ENCODE measurements around the gene COL23A1.
"Not testable (repeated sequence)": the region's sequence is repeated elsewhere in the genome, so short reads cannot be mapped to it uniquely, and the experiment has no call there.

Gene COL23A1

DNA sequence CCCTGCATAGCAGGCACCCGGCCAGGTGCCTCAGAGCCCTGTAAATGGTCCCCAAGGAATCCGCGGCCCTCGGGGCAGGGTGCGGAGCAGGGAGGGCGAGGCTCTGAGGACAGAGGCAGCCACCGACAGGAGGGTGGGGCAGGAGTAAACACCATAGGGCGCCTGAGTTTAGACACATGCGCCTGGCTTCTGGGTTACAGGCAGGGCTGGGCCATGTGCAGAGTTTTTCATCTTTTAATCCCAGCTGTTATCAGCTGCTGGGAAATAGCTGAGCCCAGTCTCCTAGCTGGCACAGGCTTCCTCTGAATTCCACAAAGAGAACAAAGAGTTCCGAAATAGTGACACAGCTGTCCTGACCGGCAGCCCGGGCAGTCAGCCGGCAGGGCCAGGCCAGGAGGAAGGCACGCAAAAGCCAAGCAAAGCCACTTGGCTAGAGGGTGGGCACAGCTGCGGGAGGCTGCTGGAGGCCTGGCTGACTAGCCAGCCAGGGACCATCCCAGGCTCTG lies 258.6 kb downstream of the COL23A1 start:
- no peak for DNase-seq

DNA sequence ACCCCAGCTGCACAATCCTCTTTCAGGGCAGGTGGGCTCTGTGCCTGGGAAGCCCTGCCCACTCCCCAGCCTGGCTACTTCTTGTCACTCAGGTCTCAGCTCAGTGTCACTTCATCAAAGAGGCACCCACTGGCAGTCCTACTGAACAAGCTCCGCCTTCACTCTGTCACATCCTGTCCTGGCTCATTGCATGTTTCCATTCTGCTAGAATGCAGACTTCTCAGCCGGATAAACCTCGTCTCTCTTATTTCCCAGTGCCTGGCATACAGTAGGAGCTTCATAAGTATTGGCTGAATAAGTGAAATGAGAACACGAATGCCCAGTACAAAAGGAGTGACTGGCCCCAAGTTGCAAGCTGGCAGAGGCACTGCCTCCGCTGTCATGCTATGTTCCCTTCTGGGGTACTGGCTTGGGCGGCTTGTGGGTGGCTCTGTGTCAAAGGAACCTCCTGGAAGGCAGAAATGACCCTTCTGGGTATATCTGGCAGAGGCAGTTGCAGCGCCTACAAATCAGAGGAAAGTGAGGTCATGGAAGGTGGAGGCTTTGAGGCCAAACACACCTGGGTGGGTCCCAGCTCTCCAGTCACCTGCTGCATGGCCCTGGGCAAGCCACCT lies 259.3 kb downstream of the COL23A1 start:
- no peak for DNase-seq

DNA sequence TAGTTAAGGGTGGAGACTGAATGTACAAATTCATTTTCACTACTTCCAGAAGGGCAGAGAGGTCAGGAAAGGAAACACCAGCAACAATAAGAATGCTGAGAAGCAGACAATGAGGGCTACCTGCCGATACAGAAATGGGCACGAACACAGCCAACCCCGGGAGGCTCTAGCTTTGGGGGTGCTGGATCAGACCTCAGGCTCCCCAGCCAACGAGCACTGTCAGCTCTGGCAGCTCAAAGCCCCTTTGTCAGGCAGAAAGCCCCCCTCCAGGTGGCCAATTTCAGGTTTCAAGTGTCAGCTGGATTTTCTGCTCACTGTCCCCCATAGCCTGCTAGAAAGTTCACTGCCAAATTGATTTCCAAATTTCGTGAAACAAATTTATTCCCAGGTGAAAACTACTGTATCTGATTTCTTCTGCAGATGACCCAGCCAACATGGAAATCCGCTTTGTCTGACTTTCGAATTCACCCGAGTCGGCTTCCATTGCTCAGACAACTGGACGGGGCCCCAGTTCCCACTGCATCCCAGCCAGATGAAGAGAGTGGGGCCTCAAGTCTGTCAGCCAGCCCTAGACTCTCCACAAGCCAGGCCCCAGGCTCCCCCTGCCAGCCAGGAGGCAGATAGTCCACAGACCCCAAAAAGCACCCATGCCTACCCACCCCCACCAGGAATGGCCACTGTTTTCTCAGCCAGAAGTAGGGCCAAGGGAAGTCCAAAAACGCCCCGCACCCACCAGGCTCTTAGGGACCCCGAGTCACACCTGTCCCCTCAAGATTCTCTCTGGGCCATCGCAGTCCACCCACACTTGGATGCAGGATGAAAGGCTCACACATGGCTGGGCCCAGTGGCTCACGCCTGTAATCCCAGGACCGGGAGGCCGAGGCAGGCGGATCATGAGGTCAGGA lies 261.1 kb downstream of the COL23A1 start:
- no peak for DNase-seq

DNA sequence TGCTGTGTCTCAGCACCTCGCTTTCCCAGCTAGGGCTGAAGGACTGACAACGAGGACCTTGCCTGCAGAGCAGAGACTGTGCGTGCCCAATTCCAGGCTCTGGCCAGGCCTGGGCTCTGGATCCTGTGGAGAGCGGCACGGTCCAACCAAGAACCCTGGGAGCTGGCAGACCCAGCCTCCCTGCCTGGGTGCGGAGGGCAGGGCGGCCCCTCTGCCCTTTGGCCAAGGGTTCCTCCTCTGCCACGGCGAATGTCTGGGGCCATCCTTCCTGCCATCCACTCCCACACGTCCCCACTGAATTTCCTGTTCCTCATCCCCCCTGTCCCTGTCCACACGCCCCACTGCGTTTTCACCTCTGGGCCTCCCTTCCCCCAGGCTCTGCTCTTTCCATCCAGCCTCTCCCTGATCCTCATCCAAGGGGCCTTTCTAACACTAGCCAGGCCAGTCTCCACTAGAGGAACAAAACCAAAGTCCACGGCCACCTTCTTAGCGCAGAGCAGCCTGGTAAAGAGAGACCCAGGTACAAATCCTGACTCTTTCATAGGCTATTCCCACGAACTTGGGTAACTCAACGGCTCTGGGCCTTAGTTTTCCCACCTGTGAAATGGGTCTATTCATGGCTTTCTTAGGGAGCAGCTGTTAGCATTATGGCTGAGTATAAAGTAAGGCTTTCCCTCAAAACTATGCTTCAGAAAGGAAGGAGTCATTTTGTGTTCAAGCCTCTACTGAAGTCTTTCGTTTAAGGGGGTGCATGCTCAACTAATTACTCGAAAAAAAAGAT lies 262.1 kb downstream of the COL23A1 start:
- no peak for DNase-seq

DNA sequence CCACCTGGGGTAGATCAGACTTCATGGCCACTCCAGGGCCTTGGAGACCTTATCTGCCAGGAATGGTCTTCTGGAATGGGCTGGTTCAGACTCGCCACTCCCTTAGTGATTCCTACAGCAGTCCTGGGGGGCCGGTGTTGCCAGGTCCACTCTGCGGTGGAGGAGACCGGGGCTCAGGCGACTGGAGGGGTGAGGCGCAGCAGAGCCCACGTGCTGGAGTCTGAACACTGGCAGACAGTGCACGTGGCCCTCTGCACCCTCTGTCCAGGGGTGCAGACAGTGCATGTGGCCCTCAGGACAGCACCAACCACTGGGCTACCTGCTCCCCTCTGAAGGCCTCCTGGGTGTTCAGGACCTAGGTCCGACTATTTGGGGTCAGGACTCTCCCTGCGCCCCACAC lies 262.7 kb downstream of the COL23A1 start:
- DNase-seq: no peak

DNA sequence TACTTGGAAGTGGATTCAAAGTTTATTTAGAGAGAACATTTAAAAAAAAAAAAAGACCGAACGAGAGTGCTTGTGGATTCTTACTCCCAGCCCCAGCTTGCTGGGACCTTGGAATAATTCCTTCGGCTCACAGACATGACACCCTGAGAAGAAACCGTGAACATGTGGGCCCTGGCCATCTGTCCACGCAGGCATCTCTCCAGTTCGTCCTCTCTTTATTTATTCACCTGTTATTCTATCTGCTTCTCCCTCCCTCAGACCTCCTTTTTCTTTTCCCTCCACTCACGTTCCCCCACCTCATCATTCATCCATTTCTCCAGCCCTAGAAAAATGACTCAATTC lies 263.8 kb downstream of the COL23A1 start:
- no peak for DNase-seq

DNA sequence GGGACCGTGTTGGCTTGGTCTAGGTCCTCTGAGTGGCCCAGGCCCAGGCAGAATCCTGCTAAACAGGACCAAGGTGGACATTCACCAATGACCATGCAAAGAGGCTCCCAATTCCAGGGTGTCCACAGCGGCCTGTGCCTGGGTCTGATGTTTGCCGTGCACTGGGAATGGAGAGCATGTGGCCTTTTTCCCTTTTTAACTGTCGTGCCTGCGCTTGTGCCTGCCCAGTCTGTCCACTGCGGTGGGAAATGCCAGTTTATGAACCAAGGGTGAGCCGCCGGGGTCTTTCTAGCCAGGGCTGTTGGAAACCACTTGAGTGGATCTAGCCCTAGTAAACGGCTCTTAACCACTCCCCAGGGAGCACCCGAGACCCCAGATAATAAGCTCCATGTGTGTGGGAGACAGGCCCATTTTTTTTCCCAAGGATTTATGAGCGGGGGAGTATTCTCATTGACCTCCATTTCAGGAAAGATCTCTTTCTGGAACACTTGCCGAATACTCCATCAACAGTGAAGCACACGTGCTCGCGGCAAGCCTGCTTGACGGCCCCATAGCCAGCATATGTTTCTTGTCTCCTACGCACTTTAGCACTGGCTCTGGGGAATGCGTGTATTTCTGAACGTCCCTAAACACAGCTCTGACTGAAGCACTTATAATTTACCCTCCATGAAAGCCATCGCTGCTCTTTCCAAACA lies 264.4 kb downstream of the COL23A1 start:
- peak; percentile 30 for DNase-seq

DNA sequence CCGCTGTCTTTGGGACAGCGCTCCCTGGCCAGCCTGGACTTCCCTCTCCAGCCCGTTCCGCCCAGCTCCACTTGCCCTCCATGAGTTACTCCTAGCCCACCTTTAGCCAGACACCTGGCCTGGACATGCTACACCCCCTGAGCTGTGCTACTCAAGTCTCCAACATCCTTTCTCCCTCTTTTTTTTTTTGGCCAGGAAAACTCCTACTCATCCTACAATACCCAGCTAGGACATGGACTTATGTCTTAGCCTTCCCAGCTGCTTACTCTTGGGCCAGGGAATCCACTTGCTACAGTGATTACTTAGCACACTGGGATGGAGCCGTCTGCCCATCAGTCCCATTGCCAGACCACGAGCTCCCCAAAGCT lies 264.9 kb downstream of the COL23A1 start:
- DNase-seq: no peak

DNA sequence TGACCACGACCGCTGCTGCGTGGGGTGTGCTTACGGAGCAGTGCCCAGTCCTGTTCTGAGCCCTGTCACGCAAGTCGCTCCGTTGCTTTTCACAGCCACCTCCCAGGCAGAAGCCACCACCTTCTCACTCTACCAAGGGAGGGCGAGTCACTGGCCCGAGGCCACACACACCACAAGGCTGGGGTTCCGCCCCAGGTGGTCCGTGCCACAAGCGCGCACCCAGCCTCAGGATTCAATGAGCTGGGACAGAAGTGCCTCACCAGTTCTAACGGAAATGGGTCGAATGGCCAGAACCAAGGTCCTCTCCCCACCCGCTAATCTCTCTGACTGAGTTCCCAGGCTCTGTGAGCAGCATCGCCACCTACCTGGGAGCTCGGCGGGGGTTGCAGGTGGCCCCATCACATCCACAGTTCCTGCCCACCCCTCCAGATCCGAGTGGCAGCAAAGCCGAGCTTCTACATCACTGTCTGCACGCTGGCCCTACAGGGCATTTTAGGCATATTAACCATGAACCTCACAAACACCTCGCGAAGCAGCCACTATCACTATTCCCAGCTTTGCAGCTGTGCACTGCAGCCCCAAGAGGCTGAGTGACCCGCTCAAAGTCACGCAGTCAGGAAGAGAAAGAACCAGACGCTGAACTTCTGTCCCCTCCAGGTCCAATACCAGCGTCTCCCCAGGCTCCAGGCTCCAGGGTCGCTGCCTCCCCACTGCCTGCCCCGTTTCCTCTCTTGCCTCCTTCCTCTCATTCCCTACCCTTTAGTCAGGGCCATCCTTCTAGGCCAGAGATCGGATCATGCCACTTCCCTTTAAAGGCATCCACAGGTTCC lies 265.5 kb downstream of the COL23A1 start:
- no peak for DNase-seq

DNA sequence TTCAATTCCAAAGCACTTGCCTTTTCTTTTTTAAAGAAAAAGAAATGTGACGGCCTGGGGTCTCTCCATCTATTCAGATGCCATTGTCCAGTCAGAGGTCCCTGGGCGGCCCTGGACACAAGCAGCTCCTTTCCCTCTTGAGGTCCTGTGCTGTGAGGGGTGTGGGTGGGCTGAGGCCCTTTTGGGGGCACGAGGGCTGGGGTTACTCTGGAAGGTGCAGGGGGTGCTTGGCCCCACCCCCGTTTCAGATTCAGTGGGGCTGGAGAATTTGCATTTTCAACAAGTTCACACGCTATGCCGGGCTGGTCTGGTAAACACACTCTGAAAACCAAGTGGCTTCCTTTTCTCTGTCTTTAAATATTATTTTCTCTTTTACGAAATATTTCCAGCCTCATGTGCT lies 266.2 kb downstream of the COL23A1 start:
- DNase-seq: no peak

DNA sequence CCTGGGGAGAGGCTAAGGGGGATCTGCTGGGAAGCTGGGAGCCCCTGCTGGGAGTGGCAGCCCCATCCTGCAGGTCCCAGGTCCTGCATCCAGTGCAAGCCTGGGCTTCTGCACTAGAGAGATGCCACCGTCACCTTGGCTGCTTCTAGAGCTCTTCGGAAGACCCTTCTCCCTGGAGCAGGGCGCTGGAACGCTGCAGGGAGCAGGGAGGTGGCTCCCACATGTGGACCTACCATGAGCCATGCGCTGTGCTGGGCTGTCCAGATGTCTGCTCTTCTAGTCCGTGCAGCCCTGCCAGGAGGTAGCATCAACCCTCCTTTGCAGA lies 266.7 kb downstream of the COL23A1 start:
- DNase-seq: no peak

DNA sequence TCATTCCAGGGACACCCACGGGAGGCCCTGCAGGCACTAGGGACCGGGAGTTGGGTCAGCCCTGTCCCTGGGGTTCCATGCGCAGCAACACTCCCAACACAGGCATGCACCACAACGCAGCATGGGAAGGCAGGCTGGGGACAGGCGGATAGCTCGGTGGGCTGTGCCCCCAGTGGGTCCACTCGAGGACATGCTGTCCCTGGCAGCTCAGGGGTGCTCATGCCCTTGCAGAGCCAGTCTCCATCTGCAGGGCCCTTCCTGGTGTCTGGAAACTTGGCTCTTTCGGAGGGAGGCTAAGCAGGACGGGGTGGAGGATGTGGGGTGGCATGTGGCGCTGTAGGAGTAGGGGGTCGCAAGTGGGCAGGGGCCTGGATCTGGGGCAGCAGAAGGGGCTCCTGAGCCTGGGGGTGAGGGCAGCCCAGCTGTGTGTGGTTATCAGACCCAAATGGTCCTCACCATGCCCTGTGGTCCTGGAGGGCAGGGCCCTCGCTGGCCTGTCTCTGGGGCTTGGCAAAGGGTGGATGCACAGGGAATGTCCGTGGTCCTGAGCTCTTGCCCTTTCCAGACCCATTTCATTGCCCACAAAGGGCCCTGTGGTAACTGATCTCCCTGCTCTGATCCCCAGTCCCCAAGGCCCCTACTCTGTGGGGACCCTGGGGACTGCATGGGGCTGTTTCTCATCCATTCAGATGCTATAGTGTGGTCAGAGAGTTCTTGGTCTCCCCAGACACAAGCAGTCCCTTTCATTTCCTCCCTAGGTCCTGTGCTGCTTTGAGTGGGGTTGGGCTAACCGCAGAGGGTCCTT lies 267.3 kb downstream of the COL23A1 start:
- no peak for DNase-seq

DNA sequence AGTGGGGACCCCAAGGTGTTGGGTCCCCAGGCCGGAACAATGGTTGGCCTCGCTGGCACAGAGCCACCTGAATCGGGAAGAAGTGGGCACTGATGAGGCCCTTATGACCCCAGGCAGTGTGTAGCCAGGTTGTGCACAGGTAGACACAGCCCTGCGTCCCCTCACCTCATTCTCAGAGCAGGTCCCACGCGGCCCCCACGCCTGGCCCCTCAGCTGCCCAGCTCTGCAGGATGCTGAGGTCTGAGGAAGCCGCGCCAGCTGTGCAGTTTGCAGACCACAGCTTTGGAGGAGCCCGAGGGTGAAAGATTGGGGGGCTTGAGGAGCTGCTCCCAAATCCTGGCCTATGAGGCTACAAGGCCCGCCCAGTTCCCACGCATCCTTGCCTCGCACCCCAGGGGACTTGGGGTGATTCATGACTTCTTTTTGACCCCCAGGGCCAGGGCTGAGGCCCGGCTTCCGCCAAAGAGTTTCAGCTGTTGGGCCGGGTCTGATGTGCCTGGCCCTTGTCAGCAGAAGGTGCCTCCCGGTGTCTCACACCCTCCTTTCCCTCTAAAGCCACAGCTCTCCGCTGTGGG lies 269.8 kb downstream of the COL23A1 start:
- DNase-seq: peak; percentile 14

DNA sequence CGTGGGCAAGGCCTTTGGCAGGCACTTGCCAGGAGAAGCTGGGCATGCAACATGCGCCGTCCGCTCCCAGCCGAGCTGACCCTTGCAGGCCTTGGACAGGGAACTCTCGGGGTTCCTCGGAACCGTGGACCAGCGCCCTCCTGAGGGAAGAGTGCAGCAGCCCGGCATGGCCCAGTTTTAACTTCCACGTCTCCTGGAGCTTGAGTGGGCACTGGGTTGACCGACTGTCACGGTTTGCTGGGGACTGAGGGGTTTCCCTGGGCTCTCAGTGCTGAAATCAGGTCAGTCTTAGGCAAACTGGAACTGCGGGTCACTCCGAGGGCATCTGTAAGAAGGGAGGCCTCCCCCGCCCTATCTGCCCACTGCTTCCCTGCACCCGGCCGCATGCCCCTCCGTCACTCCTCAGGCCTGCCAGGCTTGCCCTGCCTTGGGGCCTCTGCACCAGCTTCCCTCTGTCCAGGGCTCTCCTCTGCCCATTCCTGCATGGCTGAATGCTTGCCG lies 270.6 kb downstream of the COL23A1 start:
- DNase-seq: no peak

DNA sequence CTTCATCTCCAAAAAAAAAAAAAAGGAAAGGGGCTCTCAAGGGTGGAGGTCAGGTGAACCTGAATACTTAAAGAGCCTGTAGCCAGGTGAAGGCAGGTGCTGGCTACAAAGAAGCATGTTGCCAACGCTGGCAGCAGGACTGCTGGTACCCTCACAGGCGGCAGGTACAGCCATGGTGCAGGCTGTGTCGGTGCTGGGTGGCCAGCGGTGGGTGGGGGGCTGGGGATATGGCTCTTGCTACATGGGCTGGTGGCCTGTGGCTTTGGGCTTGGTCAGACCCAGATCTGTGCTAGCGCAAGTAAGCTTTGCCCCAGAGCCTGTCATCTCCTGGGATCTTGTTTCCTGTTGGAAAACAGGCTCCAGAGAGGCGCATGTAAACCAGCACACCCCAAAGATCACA lies 271.3 kb downstream of the COL23A1 start:
- DNase-seq: peak; percentile 5

DNA sequence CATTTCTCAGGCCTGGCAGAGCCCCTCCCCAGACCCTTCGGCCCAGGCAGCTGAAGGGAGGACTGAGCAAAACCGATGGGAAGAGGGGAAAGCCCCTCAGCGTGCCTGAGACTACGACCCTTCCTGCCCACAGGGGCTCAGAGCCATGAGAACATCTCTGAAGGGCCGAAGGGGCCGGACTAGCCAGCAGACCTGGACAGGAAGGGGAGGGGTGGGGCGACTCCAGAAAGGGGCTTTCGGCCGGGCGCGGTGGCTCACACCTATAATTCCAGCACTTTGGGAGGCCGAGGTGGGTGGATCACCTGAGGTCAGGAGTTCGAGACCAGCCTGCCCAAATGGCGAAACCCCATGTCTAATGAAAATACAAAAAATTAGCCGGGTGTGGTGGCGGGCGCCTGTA lies 271.8 kb downstream of the COL23A1 start:
- DNase-seq: no peak

DNA sequence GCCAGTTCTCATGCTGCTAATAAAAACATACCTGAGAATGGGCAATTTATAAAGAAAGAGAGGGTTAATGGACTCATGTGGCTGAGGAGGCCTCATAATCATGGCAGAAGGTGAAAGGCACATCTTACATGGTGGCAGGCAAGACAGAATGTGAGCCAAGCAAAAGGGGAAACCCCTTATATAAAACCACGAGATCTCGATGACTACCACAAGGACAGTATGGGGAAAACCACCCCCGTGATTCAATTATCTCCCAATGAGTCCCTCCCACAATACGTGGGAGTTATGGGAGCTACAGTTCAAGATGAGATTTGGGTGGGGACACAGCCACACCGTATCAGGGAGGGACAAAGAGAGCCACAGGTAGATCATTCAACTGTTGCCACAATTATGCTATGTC lies 272.5 kb downstream of the COL23A1 start:
- not testable (repeated sequence) for DNase-seq

DNA sequence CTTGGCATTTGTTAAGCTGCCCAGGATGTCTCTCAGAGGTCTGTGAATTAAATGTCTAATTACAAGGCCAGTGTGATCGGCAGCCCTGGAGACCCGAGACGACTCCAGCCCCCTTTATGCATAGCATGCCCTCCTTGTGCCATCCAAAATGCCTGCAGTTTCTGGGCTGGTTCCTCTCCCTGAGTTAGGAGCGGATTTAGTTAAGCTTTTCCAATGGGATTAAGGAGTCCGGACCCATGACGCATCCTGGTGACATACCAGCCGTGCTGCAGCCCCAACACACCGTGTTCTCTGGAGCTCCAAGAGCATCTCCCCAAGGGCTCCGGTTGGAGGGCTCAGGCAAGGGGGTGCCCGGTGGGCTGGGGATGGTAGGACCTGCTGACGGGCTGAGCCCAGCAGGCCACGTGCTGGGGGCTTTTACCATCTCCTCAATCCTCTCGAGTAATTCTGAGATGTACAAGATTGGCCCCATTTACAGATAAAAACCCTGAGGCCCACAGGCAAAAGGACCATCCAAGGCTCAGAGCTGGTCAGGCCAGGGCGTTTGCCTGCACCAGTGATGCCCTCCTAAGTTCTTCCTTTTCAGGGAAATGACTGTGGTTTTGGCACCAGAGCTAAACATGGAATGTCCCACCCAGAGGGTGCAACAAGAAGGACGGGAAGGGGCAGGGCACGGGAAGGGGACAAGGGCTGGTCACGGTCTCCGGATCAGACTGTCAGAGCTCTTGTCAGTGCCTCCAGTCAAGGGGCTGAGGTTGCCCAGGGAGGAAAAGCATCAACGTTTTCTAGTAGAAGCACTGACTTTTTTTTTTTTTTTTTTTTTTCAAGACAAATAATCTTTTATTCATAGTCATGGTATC lies 275.0 kb downstream of the COL23A1 start:
- DNase-seq: no peak

DNA sequence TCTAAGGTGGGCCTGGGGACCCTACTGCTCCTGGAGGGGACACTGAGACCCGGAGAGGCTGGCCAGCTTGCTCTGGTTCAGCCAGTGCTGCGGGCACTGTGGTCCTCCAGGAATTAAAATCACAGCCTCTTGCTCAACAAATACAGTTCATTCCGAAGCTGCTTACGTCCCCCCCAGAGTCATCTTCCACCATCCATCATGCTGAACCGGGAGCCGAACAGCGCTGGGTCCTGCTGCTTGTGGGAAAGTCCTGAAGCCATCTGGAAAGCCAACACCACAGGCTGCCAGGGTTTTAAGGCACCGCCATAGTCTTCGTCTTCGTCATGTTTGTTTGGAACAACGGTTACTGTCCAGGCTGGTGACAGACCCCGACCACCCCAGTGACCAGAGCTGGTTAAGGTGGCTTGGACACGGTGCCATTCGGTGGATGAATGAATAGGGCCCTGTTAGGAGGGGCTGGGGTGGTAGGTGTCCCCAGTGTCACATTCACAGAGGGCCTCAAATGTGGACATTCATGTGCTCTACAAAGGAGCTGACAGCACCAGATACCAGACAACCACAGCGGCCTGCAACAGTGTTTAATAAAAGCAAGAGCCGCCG lies 276.0 kb downstream of the COL23A1 start:
- DNase-seq: peak; percentile 31

Measured in fibroblast of upper back skin (primary cell).